Retina (tissue), 1 donor: ENCODE measurements around the gene TOX2.

ENCODE experiments used
- DNase-seq: peaks from one replicate; pipeline ENCODE4 v3.0.0-alpha.2; 2016

Gene TOX2

DNA sequence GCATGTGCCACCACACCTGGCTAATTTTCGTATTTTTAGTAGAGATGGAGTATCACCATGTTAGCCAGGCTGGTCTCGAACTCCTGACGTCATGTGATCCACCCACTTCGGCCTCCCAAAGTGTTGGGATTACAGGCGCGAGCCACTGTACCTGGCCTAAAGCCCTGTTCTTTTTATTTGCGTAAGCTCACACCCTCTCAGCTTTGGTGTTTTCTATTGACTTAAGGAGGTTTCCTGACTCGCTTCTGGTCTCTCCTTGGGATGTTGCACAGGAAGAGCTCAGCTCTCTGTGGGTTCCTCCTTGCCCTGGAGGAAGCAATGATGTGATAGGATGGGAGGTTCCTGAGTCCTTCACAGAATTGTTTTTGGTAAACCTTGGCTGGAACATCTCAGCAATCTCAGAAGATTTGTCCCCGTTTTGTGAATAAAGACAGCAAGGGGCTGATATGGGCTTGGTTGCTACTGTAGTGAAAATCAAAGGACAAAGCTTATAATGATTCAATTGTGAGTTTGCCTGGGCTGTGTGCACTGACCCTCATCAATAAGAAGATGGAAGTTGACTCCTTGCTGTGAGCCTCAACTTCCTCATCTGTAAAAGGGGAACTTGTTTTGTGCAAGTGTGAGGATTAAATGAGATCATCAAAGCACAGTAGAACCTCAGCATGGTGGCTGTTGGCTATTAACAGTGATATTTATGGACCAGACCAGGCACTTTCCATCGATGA is 27.0 kb downstream of the TOX2 start:
- no peak for DNase-seq

DNA sequence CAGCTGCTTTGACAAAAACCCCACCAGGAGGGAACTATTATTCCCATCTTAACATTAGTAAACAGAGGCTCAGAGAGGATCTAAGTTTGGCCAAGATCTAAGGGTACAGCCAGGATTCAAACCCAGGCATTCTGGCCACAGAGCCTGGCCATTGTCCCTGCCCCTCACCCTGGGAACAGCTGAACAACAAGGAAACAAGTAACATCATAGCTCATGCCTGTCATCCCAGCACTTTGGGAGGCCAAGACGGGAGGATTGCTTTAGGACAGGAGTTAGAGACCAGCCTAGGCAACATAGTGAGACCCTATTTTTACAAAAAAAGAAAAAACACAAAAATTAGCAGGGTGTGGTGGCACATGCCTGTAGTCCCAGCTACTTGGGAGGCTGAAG is 27.5 kb downstream of the TOX2 start:
- DNase-seq, result no peak

DNA sequence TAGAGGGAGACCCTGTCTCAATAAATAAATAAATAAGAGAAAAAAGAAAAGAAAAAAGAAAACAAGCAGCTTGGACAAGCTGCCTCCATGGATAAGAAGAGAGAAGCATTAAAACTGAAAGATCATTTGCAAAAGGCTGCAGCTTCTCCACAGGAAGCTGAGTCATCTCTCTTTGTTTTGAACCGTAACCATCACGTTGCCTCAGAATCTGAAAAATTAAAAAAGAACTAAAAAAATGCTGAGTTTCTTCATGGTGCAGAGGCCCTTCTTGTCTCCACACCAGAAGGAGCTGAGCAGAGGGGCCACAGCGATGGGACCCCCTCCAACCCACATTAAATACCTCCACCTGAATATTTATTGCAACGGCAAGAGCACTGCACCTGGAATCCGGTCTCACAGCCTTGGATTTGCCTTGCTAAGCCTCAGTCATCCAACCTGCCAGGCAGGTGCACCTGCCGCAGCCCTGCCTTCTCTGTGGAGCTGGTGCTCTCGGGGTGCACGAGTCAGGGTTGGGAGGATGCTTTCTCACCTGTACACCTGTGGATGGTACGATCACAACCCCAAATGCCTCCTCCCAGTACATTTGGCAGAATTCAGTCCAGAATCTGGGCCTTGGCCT is 28.1 kb downstream of the TOX2 start:
- no peak for DNase-seq

DNA sequence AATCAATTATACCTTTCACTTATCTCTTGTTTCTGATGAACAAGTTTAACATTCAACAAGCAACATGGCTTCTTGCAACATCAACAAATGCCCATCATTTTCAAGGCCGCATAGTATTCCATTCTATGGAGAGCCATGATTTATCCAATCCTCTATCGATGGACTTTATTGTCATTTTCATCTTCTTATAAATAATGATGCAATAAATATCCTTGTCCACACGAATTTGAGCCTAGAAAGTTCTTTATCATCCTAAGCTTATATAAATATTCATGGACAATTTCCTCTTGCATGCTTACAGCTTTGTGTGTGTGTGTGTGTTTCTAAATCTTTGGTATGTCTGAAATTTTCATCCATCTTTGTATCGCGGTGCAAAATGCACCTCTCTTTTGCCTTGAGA is 29.1 kb downstream of the TOX2 start:
- DNase-seq, result no peak

DNA sequence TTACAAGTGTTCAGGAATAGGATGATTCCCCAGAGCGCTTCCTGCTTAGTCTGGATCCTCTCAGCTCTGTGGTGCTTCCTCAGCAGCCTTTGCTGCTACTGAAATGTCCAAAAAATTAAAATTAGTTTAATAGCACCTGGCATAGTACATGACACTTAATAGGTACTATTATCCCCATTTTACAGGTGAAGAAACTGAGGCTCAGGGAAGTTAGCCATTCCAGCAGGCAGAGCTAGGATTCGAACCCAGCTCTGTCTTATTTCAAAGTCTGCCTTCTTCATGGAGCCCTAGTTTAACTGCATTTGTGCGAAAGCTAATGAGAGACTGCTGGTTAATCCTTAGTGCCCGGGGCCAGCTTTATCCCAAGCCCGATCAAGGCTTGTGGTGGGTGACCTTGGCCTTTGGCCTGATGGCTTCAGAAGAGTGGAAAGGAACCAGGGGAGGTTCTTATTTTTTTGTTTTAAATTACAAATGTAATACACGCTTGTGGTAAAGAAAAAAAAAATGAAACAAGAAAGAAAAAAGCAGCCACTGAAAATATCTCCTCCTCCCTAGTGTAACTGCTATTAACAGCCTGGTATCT is 30.1 kb downstream of the TOX2 start:
- DNase-seq, result no peak

DNA sequence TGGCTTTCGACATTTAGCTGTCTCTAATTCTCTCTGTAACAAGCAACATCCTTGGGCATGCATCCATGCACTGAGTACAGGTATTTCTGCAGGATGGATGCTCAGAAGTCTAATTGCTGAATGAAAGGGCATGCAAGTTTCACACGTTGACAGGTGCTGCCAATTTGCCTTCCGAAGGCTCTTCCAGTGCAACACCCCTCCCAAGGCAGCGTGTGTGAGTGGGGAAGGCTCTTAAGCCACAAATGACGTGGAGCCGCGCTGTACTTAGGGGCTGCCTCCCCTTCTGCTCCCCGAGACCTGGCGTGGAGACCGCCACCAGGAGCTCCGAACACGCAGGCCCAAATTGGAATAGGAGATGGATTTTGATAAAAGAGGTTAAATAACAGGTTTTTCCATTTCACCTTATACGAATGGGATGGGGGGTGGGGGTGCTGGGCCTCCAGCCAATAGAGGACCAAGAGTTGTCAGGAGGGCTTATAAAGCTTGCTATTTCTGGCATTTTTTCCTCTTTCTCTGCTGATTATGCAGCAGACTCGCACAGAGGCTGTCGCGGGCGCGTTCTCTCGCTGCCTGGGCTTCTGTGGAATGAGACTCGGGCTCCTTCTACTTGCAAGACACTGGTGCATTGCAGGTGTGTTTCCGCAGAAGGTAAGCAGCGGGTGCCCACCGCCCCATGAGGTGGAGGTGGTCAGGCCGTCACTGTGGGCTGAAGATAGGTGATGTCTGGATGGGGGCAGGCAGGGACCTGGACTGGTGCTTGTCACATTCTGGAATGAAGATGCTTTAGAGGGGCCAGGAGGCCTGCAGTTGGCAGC is 30.9 kb downstream of the TOX2 start:
- DNase-seq, result no peak

DNA sequence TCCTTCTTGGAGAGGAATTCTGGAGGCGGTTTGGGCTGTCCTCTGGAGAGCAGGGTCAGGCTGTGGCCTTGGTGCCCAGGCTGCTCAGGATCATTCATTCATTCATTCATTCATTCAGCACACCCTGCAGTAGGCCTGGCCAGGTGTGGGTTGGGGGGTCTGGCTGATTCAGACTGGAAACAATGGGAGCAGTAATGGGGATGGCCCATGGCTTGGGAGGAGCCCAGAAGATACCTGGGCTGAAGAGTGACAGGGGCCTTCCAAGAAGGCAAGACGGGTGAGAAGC is 31.5 kb downstream of the TOX2 start:
- no peak for DNase-seq

DNA sequence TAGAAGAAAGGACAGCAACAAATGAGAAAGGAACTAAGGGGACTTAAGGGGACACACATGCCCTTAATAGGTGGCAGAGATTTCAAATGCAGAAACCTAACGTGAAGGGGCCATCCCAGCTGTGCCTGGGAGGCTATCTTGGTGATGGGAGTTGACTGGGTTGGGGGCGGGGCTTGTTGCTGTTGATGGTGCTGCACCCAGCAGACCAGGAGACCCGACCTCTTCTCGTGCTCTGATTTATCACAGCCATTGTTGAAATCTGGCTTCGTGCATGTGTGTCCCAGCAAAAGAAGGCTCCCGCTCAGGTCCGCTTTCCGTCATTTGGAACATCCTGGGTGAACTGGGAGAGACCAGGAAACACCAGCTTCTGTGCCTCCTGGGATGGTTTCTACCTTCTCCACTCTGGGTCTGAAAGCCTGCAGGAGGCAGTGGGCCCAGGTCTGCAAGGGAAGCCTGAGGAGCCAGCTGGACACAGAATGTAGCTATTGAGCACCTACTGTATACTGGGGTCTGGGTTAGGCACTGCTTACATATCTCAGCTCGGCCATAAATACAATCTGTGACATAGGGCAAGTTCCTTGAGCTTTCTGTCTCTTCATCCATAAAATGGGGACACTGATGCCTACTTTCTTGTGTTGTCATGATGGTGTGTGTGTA is 32.1 kb downstream of the TOX2 start:
- DNase-seq, result no peak

DNA sequence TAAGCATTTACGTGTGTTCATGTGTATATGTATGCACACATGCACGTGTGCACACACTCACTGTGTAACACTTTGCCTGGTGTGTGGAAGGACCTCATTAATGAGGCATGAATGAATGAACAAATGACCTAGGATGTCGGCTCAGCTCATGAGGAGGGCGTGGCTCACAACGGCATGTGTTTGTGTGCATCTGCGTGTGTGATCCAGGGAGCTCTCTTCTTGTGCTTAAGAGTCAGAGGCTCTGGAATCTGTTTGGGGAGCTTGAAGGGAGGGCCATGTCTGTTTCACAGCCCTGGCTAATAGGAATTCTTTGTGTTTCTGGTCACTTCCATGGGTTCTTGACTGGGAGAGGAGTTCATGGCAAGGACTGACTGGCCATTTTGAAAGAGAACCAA is 32.7 kb downstream of the TOX2 start:
- no peak for DNase-seq

DNA sequence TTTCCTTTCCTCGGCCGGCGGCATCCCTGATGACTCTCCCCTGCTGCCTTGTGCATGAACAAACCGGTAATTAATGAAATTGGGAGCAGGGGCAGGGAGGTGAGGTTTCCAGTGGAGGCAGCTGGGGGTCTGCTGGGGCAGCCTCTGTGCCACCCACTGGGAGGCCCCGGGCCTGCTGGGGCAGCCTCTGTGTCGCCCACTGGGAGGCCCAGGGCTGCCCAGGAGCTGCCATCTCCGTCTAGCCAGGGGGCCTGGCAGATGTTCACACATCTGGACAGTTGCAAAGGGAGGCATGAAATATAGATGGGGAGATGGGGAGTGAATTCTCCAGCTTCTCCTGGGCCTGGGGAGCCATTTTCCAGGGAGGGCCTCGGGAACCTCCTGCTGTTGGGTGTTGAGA is 33.8 kb downstream of the TOX2 start:
- no peak for DNase-seq

DNA sequence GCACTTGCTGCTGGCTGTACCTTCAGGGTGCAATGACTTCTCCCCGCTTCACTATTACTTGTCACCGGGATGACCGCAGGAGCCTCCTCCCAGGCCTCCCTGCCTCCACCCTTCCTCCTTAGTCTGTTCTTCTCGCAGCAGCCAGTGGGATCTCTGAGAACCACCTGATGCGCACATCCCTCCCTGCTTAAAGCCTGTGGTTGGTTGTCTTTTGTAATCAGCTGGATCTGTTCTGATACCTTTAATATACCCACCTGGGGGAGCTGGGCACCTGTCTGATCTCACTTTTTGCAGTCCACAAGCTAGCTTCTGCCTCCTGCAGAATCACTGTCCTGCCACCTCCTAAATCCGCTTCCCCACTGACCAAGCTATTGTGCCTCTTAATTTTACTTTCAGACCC is 34.6 kb downstream of the TOX2 start:
- no peak for DNase-seq

DNA sequence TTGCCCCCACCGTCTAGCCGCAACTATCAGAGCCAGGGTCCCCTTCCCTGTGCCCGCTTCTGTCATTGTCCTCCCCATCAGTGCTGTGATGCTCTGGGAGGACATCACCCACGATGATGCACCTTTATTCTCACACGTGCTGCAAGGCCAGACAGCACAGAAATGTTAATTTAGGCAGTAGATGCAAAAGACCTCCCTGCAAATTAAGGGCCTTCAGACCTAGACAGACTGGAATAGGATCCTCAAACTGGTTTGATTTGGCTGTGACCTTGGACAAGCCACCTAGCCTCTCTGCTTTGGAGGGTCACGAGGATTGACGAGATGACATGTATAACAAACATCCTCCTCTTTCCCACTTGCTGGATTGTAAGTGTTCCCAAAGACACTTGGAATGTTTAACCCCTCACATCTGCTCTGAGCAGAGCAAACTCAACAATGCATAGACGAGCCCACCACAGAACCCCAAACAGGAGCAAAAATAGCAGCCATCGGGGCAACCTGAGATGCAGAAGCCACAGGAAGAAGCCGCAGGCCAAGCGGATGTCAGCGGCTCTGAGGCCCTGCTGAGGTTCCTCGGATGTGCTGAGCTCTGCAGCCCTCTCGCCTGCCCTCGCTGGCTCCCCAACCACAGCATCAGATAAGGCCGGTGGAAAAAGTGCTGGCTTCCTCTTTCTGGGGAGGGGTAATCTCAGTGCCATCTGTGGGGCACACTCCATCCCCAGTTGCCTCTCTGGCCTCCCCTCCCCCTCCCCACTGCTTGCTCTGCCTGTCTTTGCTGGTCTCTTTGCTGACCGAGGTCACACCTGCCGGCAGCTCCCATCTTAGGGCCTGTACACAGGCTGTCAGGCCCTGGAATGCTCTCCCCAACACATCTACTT is 35.3 kb downstream of the TOX2 start:
- no peak for DNase-seq

DNA sequence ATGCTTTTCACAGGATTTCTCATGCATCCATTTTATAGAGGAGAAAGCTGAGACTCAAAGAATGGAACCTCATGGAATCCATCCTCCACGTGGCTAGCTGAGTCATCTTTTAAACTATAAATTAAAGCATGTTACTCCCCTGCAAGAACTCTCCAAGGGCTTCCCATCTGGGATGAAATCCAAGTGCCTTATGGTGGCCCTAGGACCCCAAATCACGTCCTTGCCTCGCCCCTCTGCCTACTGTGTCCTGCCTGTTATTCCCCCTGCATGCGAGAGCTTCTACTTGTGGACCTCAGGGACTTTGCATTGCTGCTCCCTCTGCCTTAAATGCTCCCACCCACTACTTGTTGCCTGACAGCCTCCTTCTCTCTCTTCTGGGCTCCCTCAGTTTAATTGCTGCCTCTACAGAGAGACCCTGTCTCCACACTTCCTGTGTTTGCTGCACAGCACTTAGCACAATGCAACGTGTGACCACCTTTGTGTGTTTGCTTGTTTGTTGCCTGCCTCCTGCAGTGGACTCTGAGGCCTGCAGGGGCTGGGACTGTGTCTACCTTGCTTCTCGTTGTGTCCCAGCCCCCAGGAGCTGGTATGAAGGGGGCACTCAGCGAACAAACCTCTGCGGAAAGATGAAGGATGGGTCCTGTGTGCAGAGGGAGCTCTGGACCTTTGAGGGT is 39.4 kb downstream of the TOX2 start:
- no peak for DNase-seq

DNA sequence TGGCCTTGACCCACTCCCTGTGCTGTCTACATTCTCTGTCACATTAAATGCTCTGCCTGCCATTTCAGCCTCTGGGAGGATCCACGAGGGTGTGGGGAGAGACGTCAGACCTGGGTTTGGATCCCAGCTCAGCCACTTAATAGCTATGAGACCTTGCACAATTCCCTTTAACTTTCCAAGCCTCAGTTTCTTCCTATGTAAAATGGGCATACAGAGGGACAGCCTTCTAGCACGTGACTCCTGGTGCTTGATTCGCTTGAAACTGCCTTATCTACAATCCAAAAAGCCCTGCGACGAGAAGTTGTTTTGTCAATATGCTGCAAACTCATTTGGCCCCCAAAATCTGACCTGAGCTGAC is 40.0 kb downstream of the TOX2 start:
- DNase-seq, result no peak

DNA sequence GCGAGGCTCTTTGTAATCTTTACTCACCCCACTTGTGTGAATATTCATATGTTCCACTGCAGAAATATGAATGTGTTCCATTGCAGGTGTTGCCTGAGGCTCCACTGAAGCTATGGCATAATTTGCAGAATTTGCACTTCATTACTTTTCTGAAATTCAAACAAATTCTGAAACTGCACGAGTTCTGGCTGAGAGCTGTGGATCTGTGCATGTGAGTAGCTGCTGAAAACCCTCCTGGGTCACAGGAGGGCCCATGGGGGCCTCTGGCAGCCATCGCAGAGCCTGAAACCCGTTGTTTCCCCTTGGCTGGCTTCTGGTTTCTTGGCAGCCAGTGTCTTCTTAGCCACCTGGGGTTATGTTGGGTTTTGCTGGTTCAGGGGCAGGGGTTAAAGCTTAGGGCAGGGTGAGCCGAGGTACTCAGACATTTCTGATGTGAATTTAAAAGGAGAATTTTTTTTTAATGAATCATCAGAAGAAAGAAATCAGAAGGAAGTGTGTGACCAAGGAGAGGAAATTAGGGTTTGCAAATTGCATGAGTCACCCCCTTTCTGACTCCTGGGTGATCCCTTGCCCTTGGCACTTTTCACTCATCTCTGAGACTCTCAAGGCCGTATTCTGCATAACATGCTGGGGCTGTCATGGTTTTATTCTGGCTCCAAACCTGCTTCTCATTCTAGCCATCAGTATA is 40.6 kb downstream of the TOX2 start:
- no peak for DNase-seq

DNA sequence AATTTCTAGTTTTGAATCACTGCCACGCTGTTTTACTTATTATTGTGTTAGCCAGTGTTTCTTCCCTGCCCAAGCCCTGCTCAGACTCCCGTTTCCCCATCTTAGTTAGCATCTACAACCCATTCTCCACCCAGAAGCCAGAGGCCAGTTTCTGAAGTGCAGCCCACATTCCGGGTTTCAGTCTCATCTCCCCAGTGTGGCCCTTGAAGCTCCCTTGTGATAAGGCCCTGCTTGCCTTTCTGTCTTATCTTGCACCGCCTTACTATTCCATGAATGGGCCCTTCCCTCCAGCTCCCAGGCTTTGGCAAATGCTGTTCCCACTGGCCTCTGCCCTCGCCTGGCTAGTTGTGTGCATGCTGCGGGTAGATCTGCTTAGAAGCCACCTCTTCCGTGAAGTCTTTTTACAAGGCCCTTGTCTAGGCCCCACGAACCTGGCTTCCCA is 41.1 kb downstream of the TOX2 start:
- DNase-seq, result no peak

DNA sequence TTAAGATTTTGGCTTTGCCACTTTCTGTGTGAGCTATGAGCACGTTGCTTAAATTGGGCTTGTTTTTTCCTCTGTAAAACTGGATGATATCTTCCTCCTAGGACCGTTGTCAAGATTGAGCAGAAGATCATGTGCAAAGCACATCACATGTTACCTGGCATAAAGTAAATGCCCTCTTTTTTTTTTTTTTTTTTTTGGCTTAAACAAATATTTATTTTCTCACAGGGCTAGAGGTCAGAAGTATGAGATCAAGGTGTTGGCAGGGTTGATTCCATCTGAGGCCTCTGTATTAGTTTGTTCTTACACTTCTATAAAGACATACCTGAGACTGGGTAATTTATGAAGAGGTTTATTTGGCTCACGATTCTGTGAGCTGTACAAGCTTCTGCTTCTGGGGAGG is 42.7 kb downstream of the TOX2 start:
- DNase-seq, result no peak

DNA sequence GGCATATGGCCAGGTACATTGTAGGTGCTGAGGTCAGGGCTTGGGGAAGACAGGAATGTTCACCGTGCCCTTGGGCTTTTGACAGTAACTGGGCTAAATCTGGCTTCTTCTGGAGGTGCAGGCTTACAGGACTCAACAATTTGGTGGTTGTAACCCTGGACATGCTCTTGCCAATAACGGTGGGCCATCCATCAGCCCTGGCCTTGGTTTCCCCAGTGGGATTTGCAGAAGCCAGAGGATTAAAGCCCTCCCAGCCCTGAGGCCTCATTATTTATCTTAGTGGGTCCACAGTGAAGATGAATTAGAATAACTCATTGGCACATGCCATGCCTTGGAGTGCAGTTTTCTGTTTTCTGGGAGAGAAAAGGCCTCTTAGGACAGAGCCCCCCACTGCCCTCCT is 44.0 kb downstream of the TOX2 start:
- DNase-seq, result no peak

DNA sequence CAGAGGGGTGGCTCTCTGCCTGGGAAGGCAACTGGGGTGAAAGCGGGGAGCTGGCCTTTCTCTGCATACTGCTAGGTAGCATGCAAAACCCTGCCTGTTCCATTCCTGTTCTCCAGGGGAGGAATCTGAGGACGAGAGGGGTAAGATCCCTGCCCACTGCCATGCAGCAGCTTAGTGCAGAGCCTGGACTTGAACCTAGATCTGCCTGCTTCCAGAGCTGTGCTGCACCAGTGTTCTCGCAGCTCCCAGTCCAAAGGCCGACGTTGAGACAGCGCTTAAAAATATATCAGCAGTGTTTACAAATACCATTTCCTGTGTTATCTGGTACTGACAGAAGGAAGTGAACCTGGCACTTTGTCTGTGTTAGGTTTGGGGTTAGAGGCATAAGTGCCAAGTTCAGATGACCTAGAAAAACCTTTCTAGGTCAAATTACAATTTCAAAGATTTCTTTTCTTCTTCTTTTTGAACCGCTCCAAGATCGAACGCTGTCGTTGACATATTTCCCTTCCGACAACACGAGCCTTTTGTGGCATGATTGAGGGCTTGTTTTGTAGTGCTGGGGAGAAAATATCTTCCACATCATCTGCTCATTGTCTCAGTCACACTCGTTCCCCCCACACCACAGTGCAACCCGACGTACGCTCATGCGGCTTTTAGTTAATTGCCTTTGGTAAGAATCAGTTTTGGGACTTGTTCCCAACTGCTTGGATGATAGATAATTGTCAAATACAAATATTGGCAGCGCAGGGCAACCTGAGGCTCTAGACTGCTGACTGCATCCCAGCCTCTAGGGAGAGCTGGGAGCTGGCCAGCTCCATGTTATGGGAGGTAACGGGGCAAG is 44.6 kb downstream of the TOX2 start:
- DNase-seq, result peak; percentile 75

DNA sequence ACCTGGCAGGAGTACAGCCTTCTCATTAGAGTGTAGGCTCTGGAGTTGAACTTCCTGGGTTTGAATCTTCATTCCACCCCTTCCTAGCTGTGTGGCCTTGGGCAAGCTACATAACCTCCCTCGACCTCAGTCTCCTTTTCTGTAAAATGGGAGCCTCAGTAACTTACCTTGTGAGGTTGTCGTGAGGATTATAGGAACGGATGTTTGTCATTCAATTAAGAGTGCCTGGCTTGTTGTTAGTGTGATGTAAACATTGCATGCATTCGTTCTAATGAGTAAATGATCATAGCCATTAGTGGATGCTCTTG is 45.2 kb downstream of the TOX2 start:
- no peak for DNase-seq

DNA sequence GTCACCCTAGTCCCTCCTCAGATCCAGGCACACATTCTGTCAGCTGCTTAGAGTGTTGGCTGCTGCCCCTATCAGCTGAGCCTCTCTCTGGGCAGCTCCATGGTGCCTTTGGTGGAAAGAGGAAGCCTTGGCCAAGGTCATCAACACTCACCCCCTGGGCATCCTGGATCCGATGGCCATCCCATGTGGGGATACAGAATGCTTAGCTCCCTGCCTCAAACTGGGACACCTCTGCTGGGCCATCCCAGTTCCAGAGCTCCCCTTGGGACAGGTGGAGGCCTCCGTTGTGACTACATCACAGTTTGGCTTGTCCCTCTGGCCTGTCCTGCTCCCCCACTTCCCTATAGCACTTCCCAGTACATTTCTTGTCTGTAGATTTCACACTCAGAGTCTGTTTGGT is 45.6 kb downstream of the TOX2 start:
- DNase-seq, result no peak
